ENCODE data around the gene DOCK1. TPM values are rescaled to one million over a fixed set of nuclear protein-coding genes. Genes with fewer than 3 reads are reported as not detected.

Gene DOCK1
- total RNA-seq, 2 donors from 2014 or later: 52.9 to 76.7 TPM

GRCh38 chr10:126975221-126975620 is 70.0 kb downstream of the DOCK1 start:
- TF ChIP-seq, protein P1, sequence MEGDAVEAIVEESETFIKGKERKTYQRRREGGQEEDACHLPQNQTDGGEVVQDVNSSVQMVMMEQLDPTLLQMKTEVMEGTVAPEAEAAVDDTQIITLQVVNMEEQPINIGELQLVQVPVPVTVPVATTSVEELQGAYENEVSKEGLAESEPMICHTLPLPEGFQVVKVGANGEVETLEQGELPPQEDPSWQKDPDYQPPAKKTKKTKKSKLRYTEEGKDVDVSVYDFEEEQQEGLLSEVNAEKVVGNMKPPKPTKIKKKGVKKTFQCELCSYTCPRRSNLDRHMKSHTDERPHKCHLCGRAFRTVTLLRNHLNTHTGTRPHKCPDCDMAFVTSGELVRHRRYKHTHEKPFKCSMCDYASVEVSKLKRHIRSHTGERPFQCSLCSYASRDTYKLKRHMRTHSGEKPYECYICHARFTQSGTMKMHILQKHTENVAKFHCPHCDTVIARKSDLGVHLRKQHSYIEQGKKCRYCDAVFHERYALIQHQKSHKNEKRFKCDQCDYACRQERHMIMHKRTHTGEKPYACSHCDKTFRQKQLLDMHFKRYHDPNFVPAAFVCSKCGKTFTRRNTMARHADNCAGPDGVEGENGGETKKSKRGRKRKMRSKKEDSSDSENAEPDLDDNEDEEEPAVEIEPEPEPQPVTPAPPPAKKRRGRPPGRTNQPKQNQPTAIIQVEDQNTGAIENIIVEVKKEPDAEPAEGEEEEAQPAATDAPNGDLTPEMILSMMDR (IDR thresholded peaks at IDR 0.05): no peak
- H3K27ac ChIP-seq: no peak overlapping the region
- no peaks in the 10 kb centered on the region for H3K9me3 ChIP-seq
- H3K27me3 ChIP-seq (replicated peaks; ENCODE audit: insufficient read depth): no peaks in the 10 kb centered on the region
- ATAC-seq (ENCODE audit: insufficient number of reproducible peaks, low FRiP score, low read depth) (no peak), DNase-seq (ENCODE audit: low spot score) (no peak)
- H3K4me3 ChIP-seq: no peak overlapping the region
- H3K4me1 ChIP-seq (ENCODE audit: control insufficient read depth in 1 of 2, low read depth in 2 of 2): peaks cover 0 to 11% of the 10 kb centered on the region in 2 donors
- no peaks in the 10 kb centered on the region for H3K36me3 ChIP-seq

- H3K27ac ChIP-seq: no peak overlapping the region
- H3K4me3 ChIP-seq: no peak overlapping the region
- no peaks in the 10 kb centered on the region for H3K36me3 ChIP-seq
- no peaks in the 10 kb centered on the region for H3K27me3 ChIP-seq (replicated peaks; ENCODE audit: insufficient read depth)
- TF ChIP-seq, protein P1 (IDR thresholded peaks at IDR 0.05): no peak
- peaks cover 0 to 11% of the 10 kb centered on the region in 2 donors for H3K4me1 ChIP-seq (ENCODE audit: control insufficient read depth in 1 of 2, low read depth in 2 of 2)
- no peaks in the 10 kb centered on the region for H3K9me3 ChIP-seq
- DNase-seq (ENCODE audit: low spot score) (no peak), ATAC-seq (ENCODE audit: insufficient number of reproducible peaks, low FRiP score, low read depth) (no peak)
Measured at GRCh38 chr10:126977216-126977615, 72.0 kb downstream of the DOCK1 start.

- TF ChIP-seq, protein P1 (IDR thresholded peaks at IDR 0.05): no peak
- Histone ChIP-seq H3K36me3 (no peaks in the 10 kb centered on the region), H3K27me3 (replicated peaks; ENCODE audit: insufficient read depth) (no peaks in the 10 kb centered on the region), H3K4me1 (ENCODE audit: control insufficient read depth in 1 of 2, low read depth in 2 of 2) (no peaks in the 10 kb centered on the region), H3K9me3 (no peaks in the 10 kb centered on the region), H3K27ac (no peak overlapping the region), H3K4me3 (no peak overlapping the region)
- DNase-seq (ENCODE audit: low spot score) (no peak), ATAC-seq (ENCODE audit: insufficient number of reproducible peaks, low FRiP score, low read depth) (no peak)
Measured at GRCh38 chr10:126979311-126979710, 74.1 kb downstream of the DOCK1 start.

DNA sequence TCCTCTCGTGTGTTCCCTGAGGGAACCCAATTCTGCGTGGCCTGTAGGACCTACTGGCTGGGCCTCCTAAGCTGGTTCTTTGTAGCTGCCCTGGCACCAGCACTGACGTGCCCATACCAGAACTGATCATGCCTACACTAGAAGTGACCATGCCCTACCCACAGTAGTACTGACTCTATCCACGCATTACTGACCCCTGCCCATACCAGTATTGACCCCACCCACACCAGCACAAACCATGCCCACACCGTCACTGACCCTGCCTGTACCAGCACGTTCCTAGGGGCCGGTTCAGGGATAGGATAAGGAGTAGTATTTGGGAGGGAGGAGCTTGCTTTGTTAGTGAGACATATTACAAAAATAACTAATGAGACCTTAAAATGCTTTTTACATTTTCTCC is 88.0 kb downstream of the DOCK1 start:
- DNase-seq (ENCODE audit: low spot score): no peak
- H3K9me3 ChIP-seq: no peaks in the 10 kb centered on the region
- ATAC-seq (ENCODE audit: insufficient number of reproducible peaks, low FRiP score, low read depth): no peak
- peaks cover 21% of the 10 kb centered on the region for H3K36me3 ChIP-seq
- H3K27ac ChIP-seq: no peak overlapping the region
- H3K4me3 ChIP-seq: no peak overlapping the region
- TF ChIP-seq, protein P1 (IDR thresholded peaks at IDR 0.05): no peak
- H3K4me1 ChIP-seq (ENCODE audit: control insufficient read depth in 1 of 2, low read depth in 2 of 2): no peaks in the 10 kb centered on the region
- no peaks in the 10 kb centered on the region for H3K27me3 ChIP-seq (replicated peaks; ENCODE audit: insufficient read depth)

DNA sequence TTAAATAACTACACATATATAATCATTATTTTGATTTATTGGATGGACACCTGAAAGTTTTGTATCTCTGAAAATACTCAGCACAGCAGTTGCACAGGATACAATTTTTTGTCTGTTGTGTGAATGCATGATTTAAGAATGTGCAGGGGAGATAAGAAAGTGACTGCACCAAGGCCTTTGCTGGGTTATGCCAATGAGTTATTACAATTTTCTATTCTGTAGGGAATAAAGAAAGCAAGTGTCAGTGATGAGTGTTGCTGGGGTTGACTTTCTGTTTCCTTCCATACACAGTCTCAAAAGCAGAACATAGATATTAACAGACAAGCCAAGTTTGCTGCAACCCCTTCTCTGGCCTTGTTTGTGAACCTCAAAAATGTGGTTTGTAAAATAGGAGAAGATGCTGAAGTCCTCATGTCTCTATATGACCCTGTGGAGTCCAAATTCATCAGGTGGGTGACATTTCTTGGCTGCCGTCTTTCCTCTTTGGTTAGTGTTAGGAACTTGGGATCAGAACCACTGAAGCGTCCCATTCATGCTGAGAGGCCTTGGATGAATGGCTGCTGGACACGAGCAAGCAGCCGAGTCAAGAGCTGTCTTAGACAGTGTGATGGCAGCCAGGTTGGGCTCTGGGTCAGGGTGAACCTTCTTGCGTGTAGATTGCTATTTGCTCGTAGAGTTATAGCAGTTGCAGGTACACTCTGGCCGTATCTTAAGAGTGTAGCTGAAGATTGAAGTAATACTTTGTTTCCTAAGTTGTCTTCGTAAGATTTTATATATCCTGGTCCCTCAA is 92.8 kb downstream of the DOCK1 start:
- DNase-seq (ENCODE audit: low spot score): no peak
- no peak for ATAC-seq (ENCODE audit: insufficient number of reproducible peaks, low FRiP score, low read depth)

More for the DNA sequence above, 92.8 kb downstream of the DOCK1 start:
- H3K27ac ChIP-seq: no peak overlapping the region
- H3K4me1 ChIP-seq (ENCODE audit: control insufficient read depth in 1 of 2, low read depth in 2 of 2): no peaks in the 10 kb centered on the region
- no peak overlapping the region for H3K4me3 ChIP-seq
- H3K36me3 ChIP-seq: peaks cover 27% of the 10 kb centered on the region
- TF ChIP-seq, protein P1 (IDR thresholded peaks at IDR 0.05): no peak
- no peaks in the 10 kb centered on the region for H3K27me3 ChIP-seq (replicated peaks; ENCODE audit: insufficient read depth)
- H3K9me3 ChIP-seq: no peaks in the 10 kb centered on the region
